Upper lobe of left lung (tissue), 4 donors: ENCODE measurements around the gene CACNB3.

Source experiments
- POLR2A ChIP-seq, 4 donors: fragments of 450-650 bp; IDR thresholded peaks; one replicate each; pipeline ENCODE4 v1.5.1; 2016 to 2017; ENCODE audit warnings: antibody characterized with exemption in 4 of 4, mild to moderate bottlenecking in 2 of 4
- TF ChIP-seq, protein P1 (sequence below), 6 experiments: fragments of 450-650 bp in 4 of 6; fragments of 200-600 bp in 2 of 6; sonication (generic) in 2 of 6; IDR thresholded peaks; one replicate each; pipeline ENCODE4 v1.5.1; 2016 to 2019; ENCODE audit warnings: antibody characterized with exemption in 6 of 6

DNA sequence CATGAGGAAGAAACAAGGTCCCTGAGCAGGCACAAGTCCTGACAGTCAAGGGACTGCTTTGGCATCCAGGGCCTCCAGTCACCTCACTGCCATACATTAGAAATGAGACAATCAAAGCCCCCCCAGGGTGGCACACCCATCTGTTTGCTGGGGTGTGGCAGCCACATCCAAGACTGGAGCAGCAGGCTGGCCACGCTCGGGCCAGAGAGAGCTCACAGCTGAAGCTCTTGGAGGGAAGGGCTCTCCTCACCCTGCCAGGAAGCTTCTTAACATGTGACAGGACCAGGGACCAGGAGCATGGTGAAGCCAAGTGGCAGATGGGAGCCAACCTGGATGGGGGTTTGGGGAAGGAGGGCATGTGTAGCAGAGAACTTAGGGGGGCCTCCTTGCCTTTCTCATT is 10.0 kb downstream of the CACNB3 start:
- TF ChIP-seq, protein P1, sequence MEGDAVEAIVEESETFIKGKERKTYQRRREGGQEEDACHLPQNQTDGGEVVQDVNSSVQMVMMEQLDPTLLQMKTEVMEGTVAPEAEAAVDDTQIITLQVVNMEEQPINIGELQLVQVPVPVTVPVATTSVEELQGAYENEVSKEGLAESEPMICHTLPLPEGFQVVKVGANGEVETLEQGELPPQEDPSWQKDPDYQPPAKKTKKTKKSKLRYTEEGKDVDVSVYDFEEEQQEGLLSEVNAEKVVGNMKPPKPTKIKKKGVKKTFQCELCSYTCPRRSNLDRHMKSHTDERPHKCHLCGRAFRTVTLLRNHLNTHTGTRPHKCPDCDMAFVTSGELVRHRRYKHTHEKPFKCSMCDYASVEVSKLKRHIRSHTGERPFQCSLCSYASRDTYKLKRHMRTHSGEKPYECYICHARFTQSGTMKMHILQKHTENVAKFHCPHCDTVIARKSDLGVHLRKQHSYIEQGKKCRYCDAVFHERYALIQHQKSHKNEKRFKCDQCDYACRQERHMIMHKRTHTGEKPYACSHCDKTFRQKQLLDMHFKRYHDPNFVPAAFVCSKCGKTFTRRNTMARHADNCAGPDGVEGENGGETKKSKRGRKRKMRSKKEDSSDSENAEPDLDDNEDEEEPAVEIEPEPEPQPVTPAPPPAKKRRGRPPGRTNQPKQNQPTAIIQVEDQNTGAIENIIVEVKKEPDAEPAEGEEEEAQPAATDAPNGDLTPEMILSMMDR (IDR thresholded peaks at IDR 0.05): no peak
- TF ChIP-seq POLR2A (IDR thresholded peaks at IDR 0.05): no peak
